Lower leg skin (tissue), 3 donors: ENCODE data around the gene LCN9.

Source experiments
- CTCF ChIP-seq, 3 donors: fragments of 450-650 bp; IDR thresholded peaks; one replicate each; pipeline ENCODE4 v1.5.1; 2016; ENCODE audit warnings: antibody characterized with exemption in 3 of 3, mild to moderate bottlenecking in 3 of 3, moderate library complexity in 2 of 3
- POLR2A ChIP-seq, 2 donors: fragments of 450-650 bp; IDR thresholded peaks; one replicate each; pipeline ENCODE4 v1.6.1; 2016 to 2017; ENCODE audit warnings: antibody characterized with exemption in 2 of 2, mild to moderate bottlenecking in 1 of 2, moderate library complexity in 1 of 2

DNA sequence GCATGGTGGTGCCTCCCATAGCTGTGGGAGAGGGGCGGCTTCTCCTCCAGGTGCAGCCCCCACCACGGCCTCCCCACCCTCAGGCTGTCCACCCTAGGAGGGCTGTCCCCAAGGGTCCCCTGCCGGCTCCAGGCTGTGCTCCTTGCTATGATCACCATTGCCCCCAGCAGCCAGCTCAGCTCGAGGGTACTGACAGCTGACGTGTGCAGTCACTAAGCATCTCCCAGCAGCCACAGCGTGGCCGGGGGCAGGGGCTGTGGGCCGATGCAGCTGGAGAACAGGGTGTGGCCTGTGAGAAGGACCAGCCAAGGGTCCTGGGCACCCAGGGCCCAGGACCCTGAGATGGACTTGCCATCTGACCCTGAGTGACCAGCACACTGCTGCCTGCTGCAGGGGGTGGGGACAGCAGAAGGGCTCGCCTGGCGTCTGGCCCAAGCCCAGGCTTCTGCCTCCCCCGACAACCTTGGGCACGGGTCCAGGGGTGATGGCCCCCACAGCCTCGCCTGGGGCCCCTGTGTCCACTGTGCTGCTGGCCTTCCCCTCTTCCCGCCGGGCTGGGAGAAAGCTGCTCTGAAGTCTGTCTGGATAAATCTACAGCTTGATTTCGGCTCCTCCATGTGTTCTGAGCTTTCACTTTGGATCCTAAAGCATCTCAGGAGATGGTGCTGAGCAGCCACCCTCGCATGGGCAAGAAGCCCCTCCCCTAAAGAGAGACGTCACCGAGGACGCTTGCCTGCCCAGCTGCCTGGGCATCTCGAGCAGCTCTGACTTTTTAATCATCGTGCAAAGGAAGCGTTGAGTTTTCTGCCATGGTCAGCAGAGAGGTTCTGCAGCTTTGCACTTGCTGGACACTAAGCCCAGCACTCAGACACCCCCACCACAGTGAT lies 44.4 kb downstream of the LCN9 start:
- TF ChIP-seq POLR2A (IDR thresholded peaks at IDR 0.05) = no peak
- no peak for TF ChIP-seq CTCF (IDR thresholded peaks at IDR 0.05)
